WERI-Rb-1 (cell line): ENCODE data around the gene HCRT.
"Not testable (repeated sequence)": the region's sequence is repeated elsewhere in the genome, so short reads cannot be mapped to it uniquely, and the experiment has no call there.

Source experiments
- DNase-seq: peaks from one replicate; pipeline ENCODE4 v3.0.0-alpha.2; 2020
- H3K27ac ChIP-seq: fragments of 250-450 bp; sonication (Bioruptor Pico); 2 replicates; pipeline ENCODE4 v1.5.1; 2020; ENCODE audit warnings: mild to moderate bottlenecking, moderate library complexity
- H3K27me3 ChIP-seq: fragments of 250-450 bp; sonication (Bioruptor Pico); 2 replicates; pipeline ENCODE4 v1.5.1; 2021; ENCODE audit warnings: mild to moderate bottlenecking, low read depth, moderate library complexity; ENCODE audit not compliant: insufficient read depth, severe bottlenecking
- H3K36me3 ChIP-seq: fragments of 250-450 bp; sonication (Bioruptor Pico); 2 replicates; pipeline ENCODE4 v1.5.1; 2020; ENCODE audit warnings: mild to moderate bottlenecking, moderate library complexity
- H3K4me3 ChIP-seq: 2 replicates; pipeline ENCODE4 v1.5.1; 2011; ENCODE audit warnings: low read depth, mild to moderate bottlenecking, control low read depth, low read length
- H3K9me3 ChIP-seq: fragments of 250-450 bp; sonication (Bioruptor Pico); 2 replicates; pipeline ENCODE4 v1.5.1; 2021; ENCODE audit warnings: mild to moderate bottlenecking, moderate library complexity; ENCODE audit not compliant: severe bottlenecking
- TF ChIP-seq, protein P1 (sequence below): IDR thresholded peaks from 2 replicates; pipeline ENCODE4 v1.5.1; 2011; ENCODE audit warnings: low read depth, mild to moderate bottlenecking, control low read depth, inconsistent platforms, low read length

HCRT gene

DNA sequence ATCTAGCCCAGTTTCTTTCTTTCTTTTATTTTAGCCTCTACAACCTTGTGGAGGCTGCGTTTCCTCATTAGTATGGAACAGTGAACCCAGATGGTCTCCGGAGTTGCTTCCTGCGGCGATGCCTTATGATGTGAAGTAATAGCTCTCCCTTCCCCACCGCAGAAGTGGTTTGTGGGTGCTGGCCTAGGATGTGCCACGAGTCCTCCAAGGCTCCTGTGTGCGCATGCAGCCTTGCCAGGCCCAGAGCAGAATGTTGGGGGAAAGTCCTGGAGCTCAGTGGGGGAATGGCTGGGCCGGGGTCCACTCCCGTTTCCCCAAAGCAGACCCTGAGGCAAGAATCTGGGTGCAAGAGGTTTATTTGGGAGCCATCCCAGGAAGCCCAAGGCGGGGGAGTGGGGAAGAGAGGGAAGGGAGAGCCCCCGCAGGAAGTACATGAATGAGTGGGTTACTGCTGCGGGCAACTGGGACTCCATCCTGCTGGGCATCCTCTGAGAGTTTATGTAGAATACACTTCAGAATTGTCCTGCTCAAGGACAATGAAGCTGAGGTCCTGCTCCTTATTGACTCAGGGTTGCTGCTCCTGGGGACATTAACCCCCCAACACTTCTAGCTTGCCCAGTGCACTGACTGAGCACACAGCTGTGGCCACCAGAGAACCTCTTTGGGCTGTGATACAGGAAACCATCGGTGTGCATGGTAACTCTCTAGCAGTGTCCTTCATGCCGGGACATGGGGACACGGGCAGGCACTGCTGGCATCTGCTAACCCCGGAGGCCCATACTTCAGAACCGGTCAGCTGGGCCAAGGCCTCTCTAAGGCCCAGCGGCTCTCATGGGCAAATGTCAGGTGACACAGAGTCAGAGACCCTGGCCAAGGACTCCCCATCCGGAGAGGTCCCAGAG is 3.7 kb upstream of the HCRT start:
- Histone ChIP-seq H3K9me3 (no peaks in the 10 kb centered on the region), H3K4me3 (no peak overlapping the region), H3K27me3 (no peaks in the 10 kb centered on the region), H3K27ac (no peak overlapping the region), H3K36me3 (no peaks in the 10 kb centered on the region; the same call in 1 of the 2 replicates)
- DNase-seq: no peak
- TF ChIP-seq, protein P1, sequence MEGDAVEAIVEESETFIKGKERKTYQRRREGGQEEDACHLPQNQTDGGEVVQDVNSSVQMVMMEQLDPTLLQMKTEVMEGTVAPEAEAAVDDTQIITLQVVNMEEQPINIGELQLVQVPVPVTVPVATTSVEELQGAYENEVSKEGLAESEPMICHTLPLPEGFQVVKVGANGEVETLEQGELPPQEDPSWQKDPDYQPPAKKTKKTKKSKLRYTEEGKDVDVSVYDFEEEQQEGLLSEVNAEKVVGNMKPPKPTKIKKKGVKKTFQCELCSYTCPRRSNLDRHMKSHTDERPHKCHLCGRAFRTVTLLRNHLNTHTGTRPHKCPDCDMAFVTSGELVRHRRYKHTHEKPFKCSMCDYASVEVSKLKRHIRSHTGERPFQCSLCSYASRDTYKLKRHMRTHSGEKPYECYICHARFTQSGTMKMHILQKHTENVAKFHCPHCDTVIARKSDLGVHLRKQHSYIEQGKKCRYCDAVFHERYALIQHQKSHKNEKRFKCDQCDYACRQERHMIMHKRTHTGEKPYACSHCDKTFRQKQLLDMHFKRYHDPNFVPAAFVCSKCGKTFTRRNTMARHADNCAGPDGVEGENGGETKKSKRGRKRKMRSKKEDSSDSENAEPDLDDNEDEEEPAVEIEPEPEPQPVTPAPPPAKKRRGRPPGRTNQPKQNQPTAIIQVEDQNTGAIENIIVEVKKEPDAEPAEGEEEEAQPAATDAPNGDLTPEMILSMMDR: no peak

DNA sequence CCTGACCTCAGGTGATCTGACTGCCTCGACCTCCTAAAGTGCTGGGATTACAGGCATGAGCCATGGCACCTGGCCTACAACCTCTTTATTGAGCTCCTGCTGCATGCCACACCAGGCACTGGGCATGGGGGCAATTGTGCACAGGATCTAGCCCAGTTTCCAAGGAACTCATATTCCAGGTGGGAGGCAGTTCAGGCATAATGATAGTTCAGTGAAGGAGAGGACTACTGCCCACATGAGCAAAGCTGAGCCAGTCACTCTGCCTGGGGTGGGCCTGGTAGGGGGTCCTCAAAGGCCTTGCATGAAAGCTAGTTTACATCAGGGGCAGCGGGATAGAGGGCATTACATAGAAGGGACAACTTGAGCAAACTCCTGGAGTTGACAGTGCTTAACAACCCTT is 2.6 kb upstream of the HCRT start:
- Histone ChIP-seq H3K27me3 (no peaks in the 10 kb centered on the region), H3K4me3 (no peak overlapping the region), H3K9me3 (no peaks in the 10 kb centered on the region), H3K27ac (no peak overlapping the region), H3K36me3 (no peaks in the 10 kb centered on the region; the same call in 1 of the 2 replicates)
- no peak for DNase-seq
- TF ChIP-seq, protein P1: no peak

DNA sequence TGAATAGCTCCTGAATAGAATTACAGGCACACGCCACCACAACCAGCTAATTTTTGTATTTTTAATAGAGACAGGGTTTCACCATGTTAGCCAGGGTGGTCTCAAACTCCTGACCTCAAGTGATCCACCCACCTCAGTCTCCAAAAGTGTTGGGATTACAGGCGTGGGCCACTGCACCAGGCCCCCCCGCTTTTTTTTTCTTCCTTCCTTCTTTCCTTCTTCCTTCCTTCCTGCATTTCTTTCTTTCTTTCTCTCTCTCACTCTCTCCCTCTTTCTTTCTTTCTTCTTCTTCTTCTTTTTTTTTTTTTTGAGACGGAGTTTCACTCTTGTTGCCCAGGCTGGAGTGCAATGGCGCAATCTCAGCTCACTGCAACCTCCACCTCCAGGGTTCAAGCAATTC is 939 bp upstream of the HCRT start:
- not testable (repeated sequence) for H3K27ac ChIP-seq, H3K9me3 ChIP-seq, H3K27me3 ChIP-seq, DNase-seq, H3K4me3 ChIP-seq, H3K36me3 ChIP-seq

DNA sequence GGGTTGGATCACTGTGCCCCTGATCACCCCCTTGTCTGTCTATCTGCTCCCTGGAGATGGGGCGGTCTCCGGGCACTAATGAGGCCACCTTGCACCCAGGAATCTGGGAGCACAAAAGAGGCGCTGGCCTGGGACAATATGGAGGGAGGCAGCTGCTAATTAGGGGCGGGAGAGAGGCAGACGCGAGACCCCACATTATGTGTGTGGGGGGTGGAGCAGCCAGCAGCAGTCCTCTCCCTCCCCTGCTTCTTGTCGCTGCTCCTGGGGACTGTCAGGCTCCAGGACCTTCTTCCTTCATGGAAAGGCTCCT is 324 bp upstream of the HCRT start:
- TF ChIP-seq, protein P1: no peak
- DNase-seq: no peak
- Histone ChIP-seq H3K36me3 (no peaks in the 10 kb centered on the region), H3K27me3 (no peaks in the 10 kb centered on the region), H3K27ac (no peak overlapping the region), H3K4me3 (no peak overlapping the region), H3K9me3 (no peaks in the 10 kb centered on the region)

DNA sequence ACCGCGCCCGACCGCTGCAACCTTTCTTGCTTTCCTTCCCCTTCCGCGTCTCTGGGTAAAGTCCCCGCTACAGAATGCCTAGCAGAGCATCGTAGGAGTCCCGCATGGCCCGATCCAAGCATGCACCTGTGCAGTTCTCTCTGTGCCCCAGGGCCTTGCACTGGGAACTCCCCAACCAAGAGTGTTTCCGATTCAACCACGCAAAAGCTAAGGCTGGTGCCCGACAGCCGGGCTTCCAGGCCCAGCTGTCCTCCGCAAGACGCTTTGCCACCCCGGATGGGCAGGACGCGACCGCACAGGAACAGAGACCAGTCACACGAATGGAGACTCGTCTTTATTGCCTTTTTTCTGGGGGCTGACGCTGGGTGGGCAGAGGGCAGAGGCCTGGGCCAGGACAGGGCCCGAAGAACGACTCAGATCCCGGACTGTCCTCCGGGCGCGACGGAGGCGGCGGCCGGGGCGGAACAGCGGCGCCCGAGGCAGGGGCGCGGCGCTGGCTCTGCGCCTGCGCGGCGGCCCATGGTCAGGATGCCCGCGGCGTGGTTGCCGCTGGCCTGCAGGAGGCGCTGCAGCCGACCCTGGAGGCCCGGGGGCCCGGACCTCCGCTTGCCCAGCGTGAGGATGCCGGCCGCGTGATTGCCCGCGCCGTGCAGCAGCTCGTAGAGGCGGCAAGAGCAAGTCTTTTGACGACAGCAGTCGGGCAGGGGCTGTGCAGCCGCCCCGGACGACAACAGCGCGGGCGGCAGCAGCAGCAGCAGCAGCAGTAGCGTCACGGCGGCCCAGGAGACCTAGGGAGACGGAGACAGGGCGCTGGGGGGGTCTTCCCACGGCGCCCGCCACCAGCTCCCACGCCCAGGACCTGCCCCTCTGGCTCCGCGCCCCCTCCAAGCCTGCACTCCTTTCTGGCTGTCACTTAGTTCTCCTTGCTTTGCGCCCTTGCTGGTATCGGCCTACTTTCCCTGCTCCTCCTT is 1.2 kb downstream of the HCRT start:
- Histone ChIP-seq H3K36me3 (no peaks in the 10 kb centered on the region), H3K27ac (peak overlapping the region; percentile 23), H3K4me3 (peak overlapping the region; percentile 73), H3K27me3 (no peaks in the 10 kb centered on the region), H3K9me3 (no peaks in the 10 kb centered on the region)
- TF ChIP-seq, protein P1: peak; percentile 97
- DNase-seq: peak; percentile 83
